ENCODE results near the gene GATAD2A. TPM values are rescaled to one million over a fixed set of nuclear protein-coding genes. Genes with fewer than 3 reads are reported as not detected.

The GATAD2A gene
- total and polyA plus RNA-seq, 2 of the 13 experiments (the other 11 are each of a cell fraction or from before 2014, with no cell fraction given) = 16.8 to 28.6 TPM

- TF ChIP-seq PAF1 (CRISPR knock-in tag; IDR thresholded peaks at IDR 0.05) = no peak
- no peak for TF ChIP-seq SMARCE1 (IDR thresholded peaks at IDR 0.05; ENCODE audit: borderline replicate concordance)
- no peak for TF ChIP-seq MTF1 (CRISPR knock-in tag; IDR thresholded peaks at IDR 0.05)
- no peak for TF ChIP-seq ZBTB44 (CRISPR knock-in tag; IDR thresholded peaks at IDR 0.05)
- 0 out of 2 replicates have a peak, but pooled peaks have one; percentile 36 for TF ChIP-seq ZNF230 (CRISPR knock-in tag; IDR thresholded peaks at IDR 0.05)
- 0 out of 2 replicates have a peak, but pooled peaks have one; percentile 31 for TF ChIP-seq GATAD2A (CRISPR knock-in tag; IDR thresholded peaks at IDR 0.05)
- no peak for TF ChIP-seq ZNF234 (CRISPR knock-in tag; conservative IDR thresholded peaks at IDR 0.05)
- TF ChIP-seq SETDB1 (CRISPR knock-in tag; IDR thresholded peaks at IDR 0.05; ENCODE audit: borderline replicate concordance) = no peak
- no peak for TF ChIP-seq CERS6 (CRISPR knock-in tag; IDR thresholded peaks at IDR 0.05)
- no peak for TF ChIP-seq ZNF513 (CRISPR knock-in tag; conservative IDR thresholded peaks at IDR 0.05)
- TF ChIP-seq ZNF430 (CRISPR knock-in tag; IDR thresholded peaks at IDR 0.05) = no peak
- TF ChIP-seq ZNF597 (CRISPR knock-in tag; IDR thresholded peaks at IDR 0.05) = no peak
- TF ChIP-seq TFAP4 (IDR thresholded peaks at IDR 0.05; ENCODE audit: borderline replicate concordance, low read depth) = no peak
- TF ChIP-seq RXRA (CRISPR knock-in tag; IDR thresholded peaks at IDR 0.05) = no peak
- TF ChIP-seq MEIS1 (CRISPR knock-in tag; IDR thresholded peaks at IDR 0.05; ENCODE audit: borderline replicate concordance) = no peak
- no peak for TF ChIP-seq PLRG1 (conservative IDR thresholded peaks at IDR 0.05)
- no peak for TF ChIP-seq THRA (CRISPR knock-in tag; IDR thresholded peaks at IDR 0.05; ENCODE audit: borderline replicate concordance)
- TF ChIP-seq BRD4 (CRISPR knock-in tag; IDR thresholded peaks at IDR 0.05) = no peak
- no peak for TF ChIP-seq ZNF816 (CRISPR knock-in tag; IDR thresholded peaks at IDR 0.05; ENCODE audit: borderline replicate concordance)
- peak; percentile 53; the same call in 1 of the 2 replicates for TF ChIP-seq IRF2 (CRISPR knock-in tag; IDR thresholded peaks at IDR 0.05)
- no peak for TF ChIP-seq ATF7-NPFF (CRISPR knock-in tag; IDR thresholded peaks at IDR 0.05; ENCODE audit: low read depth)
- peak; percentile 86 for TF ChIP-seq CTCF (CRISPR knock-in tag; IDR thresholded peaks at IDR 0.05)
Measured at GRCh38 chr19:19361075-19361594, 44.3 kb upstream of the GATAD2A start (continued).
